Tongue (tissue), 2 donors: ENCODE measurements around the gene TRIM2. TPM values are rescaled to one million over a fixed set of nuclear protein-coding genes. Genes with fewer than 3 reads are reported as not detected.
"Not testable (repeated sequence)": the region's sequence is repeated elsewhere in the genome, so short reads cannot be mapped to it uniquely, and the experiment has no call there.

Source experiments
- DNase-seq: peaks from one replicate; pipeline ENCODE4 v3.0.0-alpha.2; 2015
- total RNA-seq: library from RNA; depleted of rRNA; stranded (reverse); fragments of >200 nt; gene quantifications from one replicate; pipeline ENCODE4 v1.2.3, GENCODE V29; 2014

TRIM2 gene
- total RNA-seq, 1 donor from 2014 or later: 56.7 TPM

DNA sequence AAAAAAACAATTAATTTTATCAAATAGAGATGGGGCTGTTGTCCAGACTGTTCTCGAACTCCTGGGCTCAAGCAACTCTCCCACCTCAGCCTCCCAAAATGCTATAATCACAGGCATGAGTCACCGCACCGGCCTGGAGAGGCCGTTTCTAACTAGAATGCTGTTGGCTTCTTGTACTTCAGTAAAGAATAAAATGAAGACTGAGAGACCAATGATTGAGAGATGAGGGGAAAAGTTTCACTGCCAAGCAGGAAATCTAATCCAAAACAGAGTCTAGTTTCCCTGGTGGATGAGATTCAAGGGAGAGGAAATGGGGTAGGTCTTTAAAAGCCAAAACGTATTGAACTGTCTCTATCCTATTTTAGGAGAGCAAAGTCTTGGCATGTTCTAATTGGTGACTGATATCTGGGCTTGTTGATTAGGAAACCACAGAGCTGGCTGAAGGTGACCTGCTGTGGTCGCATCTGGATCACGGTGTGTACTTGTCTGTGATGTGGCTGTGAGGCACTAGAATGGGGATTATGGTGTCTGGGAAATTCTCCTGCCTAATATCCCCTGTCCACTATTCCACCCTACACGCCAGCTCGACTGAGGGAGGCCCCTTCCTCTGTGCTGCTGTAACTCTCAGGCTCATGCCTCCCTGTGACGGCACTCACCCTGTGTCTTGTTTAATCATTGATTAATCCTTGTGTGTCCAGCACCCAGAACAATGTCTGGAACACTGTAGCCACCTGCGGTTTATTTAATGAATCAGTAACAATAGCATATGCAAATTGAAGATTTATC, 15.0 kb upstream of the TRIM2 start:
- peak; percentile 48 for DNase-seq

DNA sequence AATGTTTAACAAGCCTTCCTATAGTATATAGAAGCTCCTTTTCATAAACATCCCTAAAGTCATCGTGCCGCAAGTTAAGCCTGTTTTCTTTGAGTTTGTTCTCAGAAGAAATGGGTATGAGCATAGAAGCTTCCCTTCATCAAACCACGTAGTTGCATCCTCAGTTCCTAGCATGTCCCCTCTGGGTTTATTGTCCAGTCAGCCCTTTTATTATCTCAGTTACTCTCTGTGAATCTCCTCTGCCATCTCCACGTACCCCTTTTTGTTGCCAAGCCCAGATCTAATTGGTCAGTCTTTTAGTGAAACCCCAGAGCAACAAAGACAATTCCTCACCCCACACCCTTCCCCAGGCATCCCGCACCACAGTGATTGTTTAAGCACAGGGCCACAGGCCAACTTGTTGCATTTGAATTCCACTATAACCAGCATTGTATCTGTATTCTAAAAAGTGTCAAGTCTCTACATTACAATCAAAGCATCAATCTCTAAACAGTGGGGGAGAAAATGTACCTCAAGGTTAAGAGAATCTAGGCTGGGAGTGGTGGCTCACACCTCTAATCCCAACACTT, 12.4 kb upstream of the TRIM2 start:
- no peak for DNase-seq

DNA sequence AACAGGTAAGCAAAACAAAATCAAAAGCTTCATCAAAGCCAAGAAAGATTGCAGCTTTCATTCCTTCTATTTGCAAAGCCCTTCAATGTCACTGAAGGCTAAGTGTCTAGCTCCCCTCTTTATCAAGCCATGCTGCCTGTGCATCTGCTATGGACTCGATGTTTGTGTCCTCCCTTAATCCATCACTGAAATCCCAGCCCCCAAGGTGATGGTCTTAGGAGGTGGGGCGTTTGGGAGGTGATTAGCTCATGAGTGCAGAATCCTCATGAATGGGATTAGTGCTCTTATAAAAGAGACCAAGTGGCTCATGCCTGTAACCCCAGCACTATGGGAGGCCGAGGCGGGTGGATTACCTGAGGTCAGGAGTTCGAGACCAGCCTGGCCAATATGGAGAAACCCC, 6.9 kb upstream of the TRIM2 start:
- DNase-seq: no peak

DNA sequence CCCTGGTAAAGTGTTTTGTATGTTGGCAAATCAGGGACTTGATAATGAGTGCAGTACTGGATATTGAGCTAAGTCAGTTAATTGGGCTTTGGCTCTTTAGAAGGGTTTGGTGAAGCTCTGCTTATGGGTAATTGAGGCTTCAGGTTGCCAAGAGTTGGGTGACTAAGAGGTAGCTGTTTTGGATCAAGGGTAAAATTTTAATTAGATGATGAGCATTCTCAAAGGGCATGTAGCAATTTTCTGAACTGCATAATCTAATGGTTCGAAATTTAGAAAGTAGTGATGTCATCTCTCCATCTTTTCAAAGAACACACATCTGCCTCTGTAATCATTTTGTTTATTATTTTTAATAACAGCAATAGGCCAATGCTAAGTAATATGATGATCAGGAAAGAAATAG, 5.5 kb upstream of the TRIM2 start:
- DNase-seq: no peak

DNA sequence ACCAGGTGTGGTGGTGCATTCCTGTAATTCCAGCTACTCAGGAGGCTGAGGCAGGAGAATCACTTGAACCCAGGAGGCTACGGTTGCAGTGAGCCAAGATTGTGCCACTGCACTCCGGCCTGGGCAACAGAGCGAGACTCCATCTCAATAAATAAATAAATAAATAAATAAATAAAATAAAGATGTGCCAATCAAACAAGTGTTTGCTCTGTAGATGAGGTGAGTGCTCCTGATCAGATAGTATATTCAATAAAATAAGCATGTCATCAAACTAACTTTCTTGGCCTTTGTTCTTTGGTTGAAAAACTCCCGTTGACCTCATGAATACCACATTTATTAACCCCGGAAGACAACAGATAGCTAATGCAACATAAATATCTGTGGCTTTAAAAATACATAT, 497 bp upstream of the TRIM2 start:
- not testable (repeated sequence) for DNase-seq

DNA sequence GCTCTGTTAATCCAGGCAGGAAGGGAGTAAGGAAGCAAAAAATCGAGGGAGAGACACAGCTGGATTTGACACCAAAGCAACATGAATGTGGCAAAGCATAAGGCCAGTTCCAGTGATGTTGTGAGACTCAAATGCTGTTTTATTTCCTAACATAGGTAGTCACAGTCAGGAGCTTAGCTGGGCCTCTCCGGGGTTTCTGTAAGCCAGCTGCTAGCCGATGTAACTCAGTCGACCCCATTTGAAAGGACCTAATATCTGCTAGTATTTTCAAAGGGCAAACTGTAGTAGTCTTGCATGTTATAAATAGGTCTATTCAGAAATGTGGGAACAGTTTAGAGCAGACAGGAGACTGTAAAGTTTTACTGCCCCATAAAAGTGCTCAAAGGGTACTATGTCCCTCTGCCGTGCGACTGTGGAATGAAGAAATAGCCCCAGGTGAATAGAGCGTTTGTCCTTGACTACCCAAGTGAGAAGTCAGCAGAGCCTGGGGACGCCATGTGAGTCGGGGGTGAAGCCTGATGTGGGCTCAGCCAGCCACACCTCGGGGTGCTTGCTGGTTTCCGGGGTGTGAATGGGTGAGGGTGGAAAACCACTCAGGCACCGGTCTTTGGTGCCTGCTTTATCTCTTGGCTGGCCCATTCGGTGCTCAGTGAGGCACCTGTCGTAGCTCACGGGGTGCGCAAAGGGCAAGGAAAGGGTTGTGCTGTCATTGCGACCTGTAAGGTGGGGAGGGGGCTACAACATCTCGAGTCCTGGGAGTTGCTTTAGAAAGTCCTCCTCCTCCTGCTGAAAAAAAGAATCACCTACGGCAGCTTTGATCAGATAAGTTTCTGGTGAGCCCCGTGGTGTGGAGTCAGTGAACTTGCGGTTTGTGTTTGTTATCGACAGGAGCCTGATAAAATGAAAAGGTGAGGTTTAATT, 745 bp downstream of the TRIM2 start:
- no peak for DNase-seq

DNA sequence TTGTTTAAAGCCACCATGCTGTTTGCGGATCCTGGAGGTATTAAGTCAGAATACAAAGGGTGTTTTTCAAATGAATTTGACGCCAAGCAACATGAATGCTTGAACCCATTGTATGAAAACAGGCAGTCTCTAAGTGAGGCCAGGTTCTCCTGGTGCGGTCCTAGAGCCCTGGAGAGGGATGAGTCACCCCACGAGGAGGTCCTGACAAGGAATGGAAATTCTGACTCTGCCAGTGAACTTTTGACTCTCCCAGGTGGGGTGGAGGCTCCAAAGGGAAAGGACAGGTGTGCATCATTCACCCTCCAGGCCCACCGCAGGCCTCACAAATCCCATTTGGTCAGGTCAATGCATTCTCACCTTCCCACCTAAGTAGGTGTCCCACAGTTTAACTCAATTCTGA, 1.5 kb downstream of the TRIM2 start:
- no peak for DNase-seq

DNA sequence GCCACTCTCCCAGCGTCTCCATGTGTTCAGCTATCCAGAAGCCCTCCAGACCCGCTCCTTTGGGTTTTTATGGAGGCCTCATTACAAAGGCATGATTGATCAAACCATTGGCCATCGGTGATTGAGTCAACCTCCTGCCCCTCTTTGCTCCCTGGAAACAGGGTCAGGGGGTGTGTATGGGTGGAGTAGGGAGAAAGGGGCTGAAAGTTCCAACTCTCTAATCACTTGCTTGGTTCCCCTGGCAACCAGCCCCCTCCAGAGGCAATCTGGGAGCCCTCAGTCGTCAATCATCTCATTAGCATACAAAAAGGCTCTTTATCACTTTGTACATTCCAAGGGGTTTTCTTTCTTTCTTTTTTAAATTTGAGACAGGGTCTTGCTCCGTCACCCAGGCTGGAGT, 2.3 kb downstream of the TRIM2 start:
- DNase-seq: no peak

DNA sequence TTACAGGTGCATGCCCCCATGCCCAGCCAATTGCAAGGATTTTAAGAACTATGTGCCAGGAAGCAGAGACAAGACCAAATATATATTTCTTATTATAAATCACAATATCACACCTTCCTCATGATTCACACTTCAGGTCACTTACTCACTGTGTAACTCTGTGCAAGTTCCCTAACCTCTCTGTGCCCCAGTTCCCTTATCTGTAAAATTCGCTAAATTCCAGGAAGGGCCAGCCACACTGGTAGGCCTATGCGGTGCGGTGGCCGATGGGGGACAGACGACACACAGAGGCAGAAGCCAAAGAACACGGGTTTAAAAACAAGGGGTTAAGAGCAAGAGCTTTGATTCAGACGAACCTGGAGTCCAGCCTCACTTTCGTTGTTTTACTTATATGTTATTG, 2.8 kb downstream of the TRIM2 start:
- DNase-seq: no peak

DNA sequence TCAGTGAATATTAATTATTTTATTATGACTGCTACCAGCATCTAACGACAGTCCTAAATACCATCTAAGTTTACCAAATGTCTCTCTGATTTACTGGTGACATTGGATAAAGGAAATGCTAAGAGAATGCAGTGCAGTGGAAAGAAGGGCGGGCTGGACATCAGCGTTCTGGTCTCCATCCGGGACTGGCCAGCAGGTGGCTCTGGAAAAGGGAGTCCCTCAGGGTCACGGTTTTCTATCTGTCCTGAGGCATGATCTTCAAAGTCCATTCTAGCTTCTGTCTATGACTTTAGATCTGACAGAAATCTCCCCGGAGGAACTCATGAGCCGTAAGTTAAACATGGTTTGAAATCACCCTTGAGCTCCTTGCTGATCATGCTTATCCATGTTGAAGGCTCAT, 3.3 kb downstream of the TRIM2 start:
- DNase-seq: no peak

DNA sequence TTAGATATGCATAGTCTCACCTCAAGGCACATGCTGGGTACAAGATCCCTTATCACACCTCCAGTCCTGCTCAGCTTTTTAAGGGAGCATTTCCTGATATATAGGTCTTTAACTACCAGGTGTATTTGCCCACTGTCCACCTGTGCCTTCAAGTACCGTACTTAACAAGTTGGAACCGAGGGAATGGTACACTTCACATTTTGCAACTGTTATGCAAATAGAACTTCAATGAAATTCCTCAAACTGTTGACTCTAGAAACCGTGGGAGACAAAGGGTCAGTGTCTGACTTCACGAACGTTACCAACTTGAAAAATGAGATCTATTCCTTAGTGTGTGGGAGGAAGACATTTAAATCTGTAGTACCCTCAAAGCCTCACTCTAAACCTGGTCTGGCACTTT, 5.2 kb downstream of the TRIM2 start:
- no peak for DNase-seq

DNA sequence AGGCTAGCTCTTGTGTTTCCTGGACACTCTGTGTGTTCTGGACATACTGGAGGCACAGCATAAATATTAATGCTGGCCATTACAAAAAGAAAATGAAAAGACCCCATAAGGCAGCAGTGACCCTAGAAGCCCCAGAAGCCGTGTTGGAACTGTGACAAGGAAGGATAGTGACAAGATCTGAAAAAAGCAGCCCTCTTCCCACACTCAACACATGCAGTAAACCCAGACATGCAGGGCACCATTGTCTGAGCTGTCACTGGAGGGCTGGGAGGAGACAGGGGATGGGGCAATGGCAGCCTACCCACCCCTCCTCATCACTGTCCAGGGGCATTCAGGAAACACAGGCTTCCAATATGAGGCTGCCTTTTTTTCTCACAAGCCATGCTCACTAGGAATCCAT, 6.5 kb downstream of the TRIM2 start:
- DNase-seq: no peak

DNA sequence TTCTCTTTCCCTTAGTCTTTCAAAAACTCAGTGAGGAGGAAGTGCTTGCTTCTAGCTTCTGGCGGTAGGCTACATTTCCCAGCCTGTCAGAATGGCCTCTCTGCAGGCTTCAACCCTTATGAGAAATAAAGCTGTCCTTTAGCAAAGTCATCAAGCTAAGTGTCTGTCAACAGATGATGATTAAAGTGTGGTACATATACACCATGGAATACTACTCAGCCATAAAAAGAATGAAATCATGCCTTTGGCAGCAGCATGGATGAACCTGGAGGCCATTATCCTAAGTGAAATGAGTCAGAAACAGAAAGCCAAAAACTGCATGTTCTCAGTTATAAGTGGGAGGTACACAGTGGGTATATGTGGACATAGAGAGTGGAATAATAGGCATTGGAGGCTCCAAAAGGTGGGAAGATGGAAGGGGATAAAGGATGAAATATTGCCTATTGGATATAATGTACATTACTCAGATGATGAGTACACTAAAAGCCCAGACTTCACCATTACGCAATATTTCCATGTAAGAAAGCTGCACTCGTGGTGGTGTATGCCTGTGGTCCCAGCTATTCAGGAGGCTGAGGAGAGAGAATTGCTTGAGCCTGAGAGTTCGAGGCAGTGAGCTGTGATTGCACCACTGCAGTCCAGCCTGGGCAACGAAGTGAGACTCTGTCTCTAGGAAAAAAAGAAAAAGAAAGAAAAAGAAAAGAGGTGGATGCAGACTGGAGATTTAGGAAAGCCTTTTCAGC, 7.9 kb downstream of the TRIM2 start:
- DNase-seq: no peak

DNA sequence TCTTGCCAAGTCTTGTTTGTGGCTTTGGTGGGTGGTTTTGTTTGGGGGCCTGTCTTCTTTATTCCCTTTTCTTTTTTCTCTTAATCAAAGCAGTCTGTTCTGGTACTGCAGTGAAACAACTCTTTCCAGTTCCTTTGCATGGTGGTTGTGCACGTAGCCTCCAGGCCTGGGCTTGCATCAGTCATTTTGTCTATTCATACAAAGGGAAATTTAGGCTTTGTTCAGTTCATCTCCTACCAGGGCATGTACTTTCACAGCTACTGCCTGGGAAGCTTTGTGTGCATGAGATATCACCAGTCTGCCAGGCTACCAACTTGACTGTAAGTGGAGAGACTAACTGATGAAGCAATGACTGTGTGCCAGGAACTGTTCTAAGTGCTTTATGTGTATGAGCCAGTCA, 8.5 kb downstream of the TRIM2 start:
- DNase-seq: no peak

DNA sequence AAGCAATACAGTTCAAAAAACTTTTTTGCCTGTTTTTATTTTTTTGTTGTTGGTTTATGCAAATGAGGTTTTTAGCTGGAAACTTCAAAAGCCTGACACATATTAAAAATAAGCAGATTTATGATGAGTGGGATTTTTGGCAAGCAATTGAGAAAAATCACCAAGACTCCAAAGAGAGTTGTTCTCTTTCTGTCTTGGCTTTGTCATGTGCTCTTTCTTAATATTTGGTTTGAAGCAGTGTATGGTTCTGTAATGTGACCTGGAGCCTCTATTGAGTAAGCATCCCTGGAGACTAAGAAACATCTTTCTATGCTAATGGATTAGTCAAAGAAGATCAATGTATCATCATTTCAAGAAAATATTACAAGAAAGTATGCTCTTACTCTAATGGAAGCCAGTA, 11.7 kb downstream of the TRIM2 start:
- DNase-seq: no peak

DNA sequence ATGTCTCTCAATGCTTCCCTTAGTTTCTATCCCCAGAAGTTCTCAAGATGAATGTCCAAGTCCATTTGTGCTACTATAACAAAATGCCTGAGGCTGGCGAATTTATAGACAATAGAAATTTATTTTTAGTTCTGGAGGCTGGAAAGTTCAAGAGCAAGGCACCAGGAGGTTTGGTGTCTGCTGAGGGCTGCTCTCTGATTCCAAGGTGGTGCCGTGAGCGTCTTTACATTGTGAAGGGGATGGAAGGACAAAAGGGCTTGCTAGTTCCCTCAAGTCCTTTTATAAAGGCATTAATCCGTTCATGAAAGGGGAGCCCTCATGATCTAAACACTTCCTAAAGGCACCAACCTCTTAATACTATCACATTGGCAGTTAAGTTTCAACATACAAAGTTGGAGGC, 12.3 kb downstream of the TRIM2 start:
- DNase-seq: no peak

DNA sequence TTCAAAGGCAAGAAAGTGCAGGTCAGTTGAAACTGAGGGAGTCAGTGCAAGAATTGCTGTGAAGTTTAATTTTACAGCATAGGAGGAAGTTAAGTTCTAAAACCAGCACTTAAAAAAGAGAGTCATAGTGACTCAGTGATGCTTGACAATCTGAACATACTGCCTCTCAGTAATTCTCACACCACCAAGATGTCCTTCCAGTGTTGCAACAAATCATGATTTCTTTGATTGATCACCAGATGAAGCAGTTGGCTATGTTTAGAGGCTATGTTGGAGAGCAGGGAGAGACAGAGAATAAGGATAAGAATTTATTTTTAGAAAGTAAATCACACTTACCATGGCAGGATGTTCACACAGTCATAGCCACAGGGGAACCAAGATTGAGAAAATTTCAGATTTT, 13.2 kb downstream of the TRIM2 start:
- DNase-seq: no peak

DNA sequence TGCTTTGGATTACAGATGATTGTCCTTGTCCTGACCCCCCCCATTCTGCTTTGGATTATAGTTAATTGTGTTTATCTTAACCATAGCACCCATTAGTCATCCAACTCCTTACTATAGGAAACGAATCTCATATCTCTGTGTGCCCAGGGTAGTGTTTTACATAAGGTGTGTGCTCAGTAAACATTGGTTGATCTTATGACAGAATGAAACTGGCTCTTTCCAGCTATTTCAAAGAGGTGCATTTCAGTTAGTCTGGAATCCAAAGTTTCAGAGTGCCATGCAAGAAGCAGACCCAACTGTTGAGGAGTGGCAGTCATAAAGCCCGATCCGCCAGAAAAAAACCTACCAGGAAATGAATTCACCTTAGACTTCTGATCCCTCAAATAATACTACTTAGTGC, 14.7 kb downstream of the TRIM2 start:
- DNase-seq: no peak

DNA sequence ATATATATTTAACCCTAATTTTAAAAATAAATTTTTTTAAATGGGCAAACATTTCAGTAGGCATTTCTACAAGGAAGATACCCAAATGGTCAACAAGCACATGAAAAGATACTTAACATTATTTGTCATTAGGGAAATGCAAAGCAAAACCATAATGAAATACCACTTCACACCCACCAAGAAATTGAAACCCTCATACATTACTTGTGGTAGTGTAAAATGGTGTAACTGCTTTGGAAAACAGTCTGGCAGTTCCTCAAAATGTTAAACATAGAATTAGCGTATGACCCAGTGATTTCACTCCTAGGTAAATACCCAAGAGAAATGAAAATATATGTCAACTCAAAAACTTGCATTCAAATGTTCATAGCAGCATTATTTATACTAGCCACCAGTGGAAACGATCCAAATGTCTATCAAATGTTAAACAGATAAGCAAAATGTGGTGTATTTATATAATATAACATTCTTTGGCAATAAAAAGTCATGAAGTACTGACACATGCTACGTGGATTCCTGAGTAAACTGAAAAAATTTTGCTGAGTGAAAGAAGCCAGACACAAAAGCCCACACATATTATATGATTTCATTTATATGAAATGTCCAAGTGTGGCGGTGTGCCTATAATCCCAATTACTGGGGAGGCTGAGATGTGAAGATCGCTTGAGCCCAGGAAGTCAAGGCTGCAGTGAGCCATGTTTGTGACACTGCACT, 16.6 kb downstream of the TRIM2 start:
- peak; percentile 73 for DNase-seq

DNA sequence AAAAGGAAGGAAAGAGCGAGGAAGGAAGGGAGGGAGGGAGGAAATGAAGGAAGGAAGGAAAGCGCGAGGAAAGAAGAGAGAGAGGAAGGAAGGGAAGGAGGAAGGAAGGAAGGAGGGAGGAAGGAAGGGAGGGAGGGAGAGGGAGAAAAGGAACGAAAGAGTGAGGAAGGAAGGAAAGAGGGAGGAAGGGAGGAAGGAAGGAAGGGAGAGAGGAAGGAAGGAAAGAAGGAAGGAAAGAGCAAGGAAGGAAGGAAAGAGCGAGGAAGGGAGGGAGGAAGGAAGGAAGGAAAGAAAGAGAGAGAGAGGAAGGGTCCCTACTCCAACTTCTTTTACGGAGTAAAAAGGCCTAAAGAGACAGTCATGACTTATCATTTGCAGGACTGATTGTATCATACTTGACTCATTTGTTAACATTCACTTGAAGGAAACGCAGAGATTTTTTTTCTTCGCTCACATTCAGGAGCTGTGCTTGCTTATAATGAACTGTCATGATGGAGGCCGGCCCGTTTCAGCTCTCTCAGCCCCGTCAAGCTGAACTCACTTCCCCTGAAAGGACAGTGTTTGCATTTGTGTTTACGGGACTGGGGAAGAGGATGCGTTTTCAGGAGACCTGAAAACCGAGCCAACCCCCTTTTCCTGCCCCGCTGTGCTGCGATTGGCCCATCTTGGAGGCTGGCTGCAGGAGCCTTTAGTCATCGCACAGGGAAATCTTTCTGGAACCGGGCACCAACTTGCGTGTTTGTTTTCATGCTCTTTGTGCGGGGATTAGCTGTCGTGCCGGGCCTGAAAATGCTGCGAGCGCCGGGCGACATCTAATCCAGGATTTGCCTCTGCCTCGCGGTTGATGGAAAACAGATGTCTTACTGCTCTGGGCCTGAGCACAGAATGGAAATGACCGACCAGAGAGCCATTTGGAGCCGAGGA, 17.8 kb downstream of the TRIM2 start:
- peak; percentile 89 for DNase-seq
